Measurements from ENCODE around the gene CLASRP. TPM values are rescaled to one million over a fixed set of nuclear protein-coding genes. Genes with fewer than 3 reads are reported as not detected.
A peak's percentile ranks its signal among the peaks of the same experiment; 100 is the strongest.

Gene CLASRP
- polyA plus RNA-seq, 2 of the 4 experiments (the other 2 are of a cell fraction) = 39.0 to 86.4 TPM

- peaks cover 57% of the 10 kb centered on the region for H3K4me1 ChIP-seq
- H3K27ac ChIP-seq = peak overlapping the region; percentile 92 to 94
- POLR2A ChIA-PET = no interaction called here
- WGBS (ENCODE audit: missing lambda C conversion rate) = 88% methylated on average over 9 of the region's 9 CpGs
- DNase-seq (ENCODE audit: low read depth in 1 of 2, low spot score in 1 of 2) (no peak), FAIRE-seq (no peak), ATAC-seq (no peak)
- H3K4me2 ChIP-seq = peak overlapping the region; percentile 96
- no peak for TF ChIP-seq SMC3 (IDR thresholded peaks at IDR 0.05)
- TF ChIP-seq MYC (IDR thresholded peaks at IDR 0.05; ENCODE audit: borderline replicate concordance, low read length) = no peak
- no peak for TF ChIP-seq PBX3 (IDR thresholded peaks at IDR 0.05)
- TF ChIP-seq RARB (CRISPR knock-in tag; IDR thresholded peaks at IDR 0.05) = no peak
- peak overlapping the region; percentile 86 for H3K4me3 ChIP-seq
- CTCF ChIA-PET = no interaction called here
- H3K9me3 ChIP-seq = no peaks in the 10 kb centered on the region
Measured at GRCh38 chr19:45094137-45094536, 55.3 kb downstream of the CLASRP start.

GRCh38 chr19:45094707-45095106, 55.9 kb downstream of the CLASRP start:
- no peak overlapping the region for H3K4me3 ChIP-seq
- H3K4me2 ChIP-seq = peak overlapping the region; percentile 96
- ChIA-PET POLR2A (no interaction called here), CTCF (interaction anchor here (0.6 kb wide), 1 partner anchor 84 kb away, joined by 3 read pairs; the partner anchor contains the start of gene TRAPPC6A)
- no peak overlapping the region for H3K27ac ChIP-seq
- no peaks in the 10 kb centered on the region for H3K9me3 ChIP-seq
- no peak for ATAC-seq
- no peak for FAIRE-seq
- DNase-seq (ENCODE audit: low read depth in 1 of 2, low spot score in 1 of 2) = no peak
- no peak for TF ChIP-seq ZC3H11A (IDR thresholded peaks at IDR 0.05)
- TF ChIP-seq CHD2 (IDR thresholded peaks at IDR 0.05; ENCODE audit: low read length, partially characterized antibody) = no peak
- no peak for TF ChIP-seq TFCP2L1 (CRISPR knock-in tag; IDR thresholded peaks at IDR 0.05)
- no peak for TF ChIP-seq HEYL (CRISPR knock-in tag; IDR thresholded peaks at IDR 0.05)
- TF ChIP-seq HOXA7 (CRISPR knock-in tag; IDR thresholded peaks at IDR 0.05) = no peak
- TF ChIP-seq RARB (CRISPR knock-in tag; IDR thresholded peaks at IDR 0.05) = no peak
- no peak for TF ChIP-seq FOSB (CRISPR knock-in tag; IDR thresholded peaks at IDR 0.05)
- no peak for TF ChIP-seq ATOH8 (CRISPR knock-in tag; IDR thresholded peaks at IDR 0.05; ENCODE audit: low read depth)
- TF ChIP-seq HOXB5 (CRISPR knock-in tag; IDR thresholded peaks at IDR 0.05) = no peak
- TF ChIP-seq SMC3 (IDR thresholded peaks at IDR 0.05) = no peak
- no peak for TF ChIP-seq ESRRA (IDR thresholded peaks at IDR 0.05; ENCODE audit: borderline replicate concordance, low read length)
- no peak for TF ChIP-seq TP53 (CRISPR knock-in tag; IDR thresholded peaks at IDR 0.05)
- TF ChIP-seq EP300 (IDR thresholded peaks at IDR 0.05) = no peak
- TF ChIP-seq JUN (IDR thresholded peaks at IDR 0.05) = no peak
- no peak for TF ChIP-seq MAZ (IDR thresholded peaks at IDR 0.05; ENCODE audit: borderline replicate concordance, low read depth, low read length)
- no peak for TF ChIP-seq EHF (CRISPR knock-in tag; IDR thresholded peaks at IDR 0.05)
- TF ChIP-seq E2F6 (IDR thresholded peaks at IDR 0.05; ENCODE audit: borderline replicate concordance, low read depth) = no peak
- H3K4me1 ChIP-seq = peaks cover 63% of the 10 kb centered on the region
- WGBS (ENCODE audit: missing lambda C conversion rate) = 92% methylated on average over 5 of the region's 5 CpGs

- peak; percentile 86 for TF ChIP-seq KDM1A (IDR thresholded peaks at IDR 0.05; ENCODE audit: low read depth)
- no peak for TF ChIP-seq HOXA7 (CRISPR knock-in tag; IDR thresholded peaks at IDR 0.05)
- TF ChIP-seq CEBPB (IDR thresholded peaks at IDR 0.05) = peak in 1 of 2 experiments; percentile 41; a peak in 1 of 4 replicates
- DNase-seq (ENCODE audit: low read depth in 1 of 2, low spot score in 1 of 2) (no peak), ATAC-seq (no peak), FAIRE-seq (no peak)
- H3K9me3 ChIP-seq = no peaks in the 10 kb centered on the region
- H3K4me2 ChIP-seq = peak overlapping the region; percentile 96; the same call in 2 of the 3 replicates
- H3K27ac ChIP-seq = no peak overlapping the region
- CTCF ChIA-PET = interaction anchor here (1.3 kb wide), 1 partner anchor 30 kb away, joined by 4 read pairs; no protein-coding TSS in a partner anchor
- POLR2A ChIA-PET = no interaction called here
- 89% methylated on average over 14 of the region's 14 CpGs for WGBS (ENCODE audit: missing lambda C conversion rate)
- peaks cover 64% of the 10 kb centered on the region for H3K4me1 ChIP-seq
- H3K4me3 ChIP-seq = no peak overlapping the region
Measured at GRCh38 chr19:45095496-45096413, 56.9 kb downstream of the CLASRP start.

Measured in A549 (cell line).